H1 (cell line): Measurements from ENCODE around the gene PALM. TPM values are rescaled to one million over a fixed set of nuclear protein-coding genes. Genes with fewer than 3 reads are reported as not detected.

ENCODE experiments used
- CTCF ChIA-PET: fragments of 300-600 bp; sonication (Branson Sonifier 250); formaldehyde crosslinking; loops from one replicate; lab custom pipeline; 2021; ENCODE audit not compliant: partially characterized antibody; lab: Charles Lee
- POLR2A ChIA-PET: fragments of 300-600 bp; sonication (Branson Sonifier 250); formaldehyde crosslinking; loops from one replicate; lab custom pipeline; 2021; ENCODE audit warnings: inconsistent platforms; ENCODE audit not compliant: partially characterized antibody; lab: Charles Lee
- DNase-seq, 2 experiments: peaks; one replicate each; pipeline versions ENCODE4 v3.0.0 to v3.0.0-alpha.2; 2010 to 2022; ENCODE audit warnings: low spot score in 2 of 2, low read depth in 1 of 2, mixed read lengths in 1 of 2
- FAIRE-seq: peaks from 2 replicates; lab custom pipeline; 2011; peaks lifted over from hg19 to GRCh38; lab: Jason Lieb, UNC
- H2AFZ ChIP-seq: 2 replicates; pipeline ENCODE4 v1.8.1; 2012; ENCODE audit warnings: low read length, inconsistent platforms
- H2AK5ac ChIP-seq: 2 replicates; pipeline ENCODE4 v1.6.1; 2013; ENCODE audit warnings: low read depth, low read length
- H2BK120ac ChIP-seq: replicated peaks from 2 replicates; pipeline ENCODE3; 2013; ENCODE audit warnings: low read depth, low read length, inconsistent platforms
- H2BK12ac ChIP-seq: 2 replicates; pipeline ENCODE4 v1.6.1; 2013; ENCODE audit warnings: low read depth, low read length
- H2BK15ac ChIP-seq: 2 replicates; pipeline ENCODE4 v1.6.1; 2013; ENCODE audit warnings: low read length
- H2BK20ac ChIP-seq: 2 replicates; pipeline ENCODE4 v1.6.1; 2013; ENCODE audit warnings: low read length
- H2BK5ac ChIP-seq: 2 replicates; pipeline ENCODE4 v1.6.1; 2013; ENCODE audit warnings: low read depth, low read length
- H3K14ac ChIP-seq: 2 replicates; pipeline ENCODE4 v1.6.1; 2013; ENCODE audit warnings: inconsistent platforms; ENCODE audit not compliant: insufficient read length
- H3K18ac ChIP-seq: 2 replicates; pipeline ENCODE4 v1.6.1; 2013; ENCODE audit warnings: low read length; ENCODE audit errors: extremely low read depth
- H3K23ac ChIP-seq: 2 replicates; pipeline ENCODE4 v1.6.1; 2013; ENCODE audit warnings: inconsistent platforms; ENCODE audit not compliant: insufficient read length
- H3K23me2 ChIP-seq: 2 replicates; pipeline ENCODE4 v1.6.1; 2013; ENCODE audit warnings: low read depth, low read length
- H3K27ac ChIP-seq: 2 replicates; pipeline ENCODE4 v1.6.1; 2011; ENCODE audit warnings: low read depth, low read length, inconsistent platforms
- H3K27me3 ChIP-seq, 4 experiments: replicated peaks in 1 of 4; 1 replicate in 1 of 4; 2 replicates in 3 of 4; pipeline versions ENCODE4 v1.6.1 to v1.8.1; 2011 to 2013; ENCODE audit warnings: low read length in 3 of 4, mild to moderate bottlenecking in 3 of 4, inconsistent platforms in 2 of 4, mixed read lengths in 2 of 4, moderate library complexity in 1 of 4; ENCODE audit not compliant: control insufficient read depth in 3 of 4, insufficient read depth in 3 of 4; ENCODE audit errors: extremely low read depth in 1 of 4
- H3K36me3 ChIP-seq, 4 experiments: 2 replicates each; pipeline versions ENCODE4 v1.6.1 to v1.8.1; 2011 to 2013; ENCODE audit warnings: mild to moderate bottlenecking in 4 of 4, low read length in 3 of 4, moderate library complexity in 2 of 4, control low read depth in 1 of 4, inconsistent platforms in 1 of 4; ENCODE audit not compliant: insufficient read depth in 4 of 4, control insufficient read depth in 2 of 4
- H3K4ac ChIP-seq: replicated peaks from 2 replicates; pipeline ENCODE3; 2013; ENCODE audit warnings: low read length, low read depth, mixed read lengths, inconsistent platforms; ENCODE audit not compliant: insufficient read length
- H3K4me1 ChIP-seq, 4 experiments: replicated peaks in 1 of 4; 1 replicate in 1 of 4; 2 replicates in 3 of 4; pipeline versions ENCODE4 v1.6.1 to v1.8.1; 2011 to 2013; ENCODE audit warnings: low read length in 3 of 4, inconsistent platforms in 2 of 4, mixed read lengths in 1 of 4; ENCODE audit not compliant: insufficient read depth in 4 of 4, control insufficient read depth in 3 of 4
- H3K4me2 ChIP-seq, 2 experiments: 2 replicates each; pipeline versions ENCODE4 v1.6.1 to v1.8.1; 2011 to 2013; ENCODE audit warnings: low read depth in 2 of 2, low read length in 2 of 2, control low read depth in 1 of 2, inconsistent platforms in 1 of 2, mild to moderate bottlenecking in 1 of 2; ENCODE audit not compliant: insufficient read depth in 1 of 2
- H3K4me3 ChIP-seq, 4 experiments: fragments of 200-600, 300-600 bp in 1 of 4; sonication (generic), shearing (Covaris generic), sonication (Bioruptor Twin) in 1 of 4; 2 replicates each; pipeline versions ENCODE4 v1.5.1 to v1.8.1; 2011 to 2016; ENCODE audit warnings: low read length in 4 of 4, low read depth in 3 of 4, control low read depth in 2 of 4, inconsistent platforms in 2 of 4, mild to moderate bottlenecking in 2 of 4, mixed read lengths in 1 of 4, moderate library complexity in 1 of 4; ENCODE audit not compliant: insufficient read depth in 2 of 4; ENCODE audit errors: extremely low read depth in 1 of 4
- H3K56ac ChIP-seq: replicated peaks from 2 replicates; pipeline ENCODE3; 2013; ENCODE audit warnings: low read depth, mild to moderate bottlenecking, mixed read lengths, low read length, inconsistent platforms; ENCODE audit not compliant: insufficient read length
- H3K79me1 ChIP-seq: 2 replicates; pipeline ENCODE4 v1.6.1; 2013; ENCODE audit warnings: low read depth, low read length, control low read depth
- H3K79me2 ChIP-seq, 2 experiments: 2 replicates each; pipeline versions ENCODE4 v1.6.1 to v1.8.1; 2012 to 2013; ENCODE audit warnings: low read length in 2 of 2, mild to moderate bottlenecking in 2 of 2, inconsistent platforms in 1 of 2; ENCODE audit not compliant: insufficient read depth in 2 of 2, control insufficient read depth in 1 of 2
- H3K9ac ChIP-seq, 4 experiments: replicated peaks in 1 of 4; 1 replicate in 1 of 4; 2 replicates in 3 of 4; pipeline versions ENCODE4 v1.6.1 to v1.8.1; 2011 to 2013; ENCODE audit warnings: low read depth in 3 of 4, low read length in 3 of 4, control low read depth in 2 of 4, mild to moderate bottlenecking in 2 of 4, moderate library complexity in 2 of 4, inconsistent platforms in 1 of 4; ENCODE audit errors: extremely low read depth in 1 of 4
- H3K9me3 ChIP-seq, 2 experiments: 2 replicates each; pipeline versions ENCODE4 v1.6.1 to v1.8.1; 2012 to 2013; ENCODE audit warnings: mild to moderate bottlenecking in 2 of 2, moderate library complexity in 2 of 2, control low read depth in 1 of 2, inconsistent platforms in 1 of 2, low read depth in 1 of 2, low read length in 1 of 2, mixed read lengths in 1 of 2; ENCODE audit not compliant: insufficient read depth in 2 of 2
- H4K20me1 ChIP-seq, 2 experiments: replicated peaks in 1 of 2; 2 replicates each; pipeline versions ENCODE3 to v1.8.1; 2011 to 2013; ENCODE audit warnings: inconsistent platforms in 2 of 2, low read length in 2 of 2, mild to moderate bottlenecking in 1 of 2; ENCODE audit not compliant: insufficient read depth in 2 of 2, control insufficient read depth in 1 of 2
- H4K5ac ChIP-seq: 2 replicates; pipeline ENCODE4 v1.6.1; 2013; ENCODE audit warnings: low read length, low read depth, mixed read lengths, inconsistent platforms; ENCODE audit not compliant: insufficient read length
- H4K8ac ChIP-seq: 2 replicates; pipeline ENCODE4 v1.8.0; 2013; ENCODE audit warnings: mild to moderate bottlenecking, moderate library complexity, low read length, inconsistent platforms; ENCODE audit not compliant: insufficient read depth; ENCODE audit errors: extremely low read depth
- H4K91ac ChIP-seq: replicated peaks from 2 replicates; pipeline ENCODE3; 2013; ENCODE audit warnings: low read length, mixed read lengths, inconsistent platforms; ENCODE audit not compliant: insufficient read length
- SP1 ChIP-seq: IDR thresholded peaks from 2 replicates; pipeline ENCODE4 v1.6.1; 2011; ENCODE audit warnings: low read depth, low read length
- USF2 ChIP-seq: IDR thresholded peaks from 2 replicates; pipeline ENCODE4 v1.6.1; 2011; ENCODE audit warnings: low read length, improper control_type of control experiment
- WGBS, 2 experiments: shearing (Covaris generic) in 1 of 2; methylation state at CpG; one replicate each; pipeline versions ENCODE4 v1.1.6 to v1.1.7; 2013 to 2015; ENCODE audit warnings: low lambda C conversion rate in 2 of 2, mixed read lengths in 2 of 2, inconsistent platforms in 1 of 2, low coverage in 1 of 2, missing lambda C conversion rate in 1 of 2; ENCODE audit not compliant: insufficient replicate concordance in 2 of 2, insufficient coverage in 1 of 2, insufficient read length in 1 of 2; ENCODE audit errors: extremely low coverage in 1 of 2, missing lambda C conversion rate in 1 of 2; 5-methylcytosine and 5-hydroxymethylcytosine counted together
- polyA plus RNA-seq, 7 experiments: library from polyadenylated mRNA; depleted of rRNA in 3 of 7; stranded (reverse) in 5 of 7; unstranded in 2 of 7; fragments of >200 nt in 5 of 7; fragments of 200-250 nt in 2 of 7; gene quantifications; 1 replicate in 5 of 7; 2 replicates in 1 of 7; 4 replicates in 1 of 7; pipeline versions ENCODE4 v1.2.1 to v1.2.3, GENCODE V29; 2011 to 2013; ENCODE audit warnings: missing spikeins in 2 of 7, mixed read lengths in 2 of 7
- total RNA-seq: library from RNA; stranded (reverse); fragmentation: NEBNext Ultra II Directional; extraction: Animal tissue kit (Norgen Biotek cat#: 25700); gene quantifications from 2 replicates; pipeline ENCODE4 v1.2.1, GENCODE V29; 2021

Gene PALM
- total and polyA plus RNA-seq, 2 of the 8 experiments (the other 6 are each of a cell fraction or from before 2014, with no cell fraction given) = 5.7 to 16.5 TPM

GRCh38 chr19:681029-682019 lies 27.4 kb upstream of the PALM start:
- Histone ChIP-seq H2BK15ac (0 out of 2 replicates have a peak overlapping the region, but pooled peaks have one; percentile 36), H2BK120ac (no peak overlapping the region), H3K79me1 (0 out of 2 replicates have a peak, but pooled peaks cover 3% of the 10 kb centered on the region), H3K14ac (no peak overlapping the region), H3K23me2 (peaks cover 4% of the 10 kb centered on the region; the same call in 1 of the 2 replicates), H4K20me1 (peaks cover 0 to 7% of the 10 kb centered on the region in 2 experiments), H3K9me3 (no peaks in the 10 kb centered on the region), H3K56ac (no peak overlapping the region), H3K4me3 (peak overlapping the region; percentile 51 to 80 (median 66); a peak in 7 of 8 replicates), H3K27me3 (peaks cover 0 to 10% (median 5%) of the 10 kb centered on the region in 4 experiments; a peak in 5 of 7 replicates), H3K4ac (peak overlapping the region; percentile 90), H2AK5ac (no peak overlapping the region), H3K4me1 (peaks cover 0 to 10% (median 1%) of the 10 kb centered on the region in 4 experiments; a peak in 4 of 7 replicates), H2BK20ac (no peak overlapping the region), H4K8ac (peak overlapping the region; percentile 78; the same call in 1 of the 2 replicates), H3K23ac (no peak overlapping the region), H2AFZ (no peak overlapping the region), H2BK5ac (peak overlapping the region; percentile 97), H4K5ac (no peak overlapping the region), H3K9ac (peak overlapping the region in 1 of 4 experiments; percentile 53; a peak in 2 of 7 replicates), H3K4me2 (peak overlapping the region; percentile 70 to 90), H3K79me2 (no peaks in the 10 kb centered on the region), H4K91ac (peak overlapping the region; percentile 95), H3K36me3 (no peaks in the 10 kb centered on the region), H3K18ac (no peak overlapping the region), H3K27ac (no peak overlapping the region), H2BK12ac (peak overlapping the region; percentile 63; the same call in 1 of the 2 replicates)
- FAIRE-seq (no peak), DNase-seq (no peak)
- CTCF ChIA-PET = interaction anchor here (1.0 to 3.0 kb wide), 2 partner anchors 18 to 38 kb away, joined by 4 to 13 read pairs; no protein-coding TSS in a partner anchor
- TF ChIP-seq USF2 (no peak), SP1 (peak; percentile 80; the same call in 1 of the 2 replicates)
- 92% methylated on average over 39 of the region's 54 CpGs; no CpG with 5 or more reads in 1 of the 2 experiments for WGBS, 2 experiments
- POLR2A ChIA-PET = interaction anchor here (0.6 to 2.0 kb wide), 7 partner anchors 11 to 120 kb away, joined by 3 to 9 read pairs (median 4); partner anchors contain the start of genes BSG and PRSS57
